Activated CD4-positive, alpha-beta T cell treated with anti-CD3 and anti-CD28 coated beads, Interleukin-2, amount 50 U/mL, for 16 hours (primary cell): Measurements from ENCODE around the gene CFAP97D1.

Source experiments
- DNase-seq: peaks from one replicate; pipeline ENCODE4 v3.0.0-alpha.2; 2020

The CFAP97D1 gene

DNA sequence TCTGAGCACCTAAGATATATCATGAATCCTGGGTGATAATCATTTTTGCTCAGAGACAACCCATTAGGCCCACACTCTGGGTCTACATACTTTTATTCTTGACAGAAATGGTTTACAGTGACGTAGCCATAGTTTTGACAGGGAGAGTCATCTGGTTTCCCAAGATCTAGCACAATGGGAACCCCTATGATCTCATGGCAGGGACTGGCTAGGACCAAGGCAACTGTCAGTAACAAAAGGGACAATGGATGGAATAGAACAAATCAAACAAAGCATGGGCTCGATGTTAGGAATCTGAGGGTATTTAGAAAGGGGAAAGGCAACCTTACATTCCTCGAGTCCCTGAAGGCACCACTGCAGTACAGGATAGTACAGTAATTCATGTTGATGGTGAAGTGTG is 20.5 kb downstream of the CFAP97D1 start:
- no peak for DNase-seq

DNA sequence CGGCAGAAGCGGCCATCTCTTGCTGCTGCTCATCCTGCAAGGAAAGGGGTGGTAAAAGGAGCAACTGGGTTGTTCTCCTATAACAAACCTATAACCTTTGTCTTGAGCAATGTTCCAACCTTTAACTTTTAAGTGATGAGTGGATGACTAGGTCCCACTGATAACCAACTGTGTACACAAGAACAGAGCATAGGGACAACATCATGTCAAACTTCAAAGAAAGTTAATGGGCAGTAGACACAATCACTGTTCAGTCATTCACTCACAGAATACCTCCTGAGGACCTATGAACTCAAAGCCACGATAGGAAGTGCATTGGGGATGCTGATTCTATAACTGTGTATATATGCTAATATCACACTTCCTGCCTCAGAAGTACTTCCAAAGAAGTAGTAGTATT is 21.6 kb downstream of the CFAP97D1 start:
- DNase-seq, result no peak

GRCh38 chr17:43803758-43804157 is 23.5 kb downstream of the CFAP97D1 start:
- DNase-seq, result no peak

GRCh38 chr17:43805117-43805516 is 24.9 kb downstream of the CFAP97D1 start:
- no peak for DNase-seq

DNA sequence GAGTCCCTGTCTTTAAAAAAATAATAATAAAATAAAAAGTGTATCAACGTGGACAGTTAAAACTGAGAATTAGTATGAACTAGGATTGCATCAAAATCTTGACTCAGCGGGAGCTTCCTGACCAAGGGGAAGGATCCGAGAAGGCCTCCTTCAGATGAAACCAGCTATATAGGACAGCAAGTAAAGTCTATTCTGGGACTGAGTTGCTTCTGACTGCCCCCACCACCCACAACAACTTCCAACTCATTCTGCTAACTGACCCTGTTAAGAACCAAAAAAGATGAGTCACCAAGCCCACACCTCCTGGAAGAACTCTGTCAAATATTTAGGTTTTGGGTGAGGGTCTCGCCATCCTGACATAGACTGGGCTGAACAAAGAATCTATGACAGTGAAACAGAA is 27.8 kb downstream of the CFAP97D1 start:
- DNase-seq, result no peak

GRCh38 chr17:43809121-43809520 is 28.9 kb downstream of the CFAP97D1 start:
- no peak for DNase-seq

GRCh38 chr17:43810226-43810715 is 30.0 kb downstream of the CFAP97D1 start:
- DNase-seq, result no peak

GRCh38 chr17:43810823-43811222 is 30.6 kb downstream of the CFAP97D1 start:
- DNase-seq, result no peak

DNA sequence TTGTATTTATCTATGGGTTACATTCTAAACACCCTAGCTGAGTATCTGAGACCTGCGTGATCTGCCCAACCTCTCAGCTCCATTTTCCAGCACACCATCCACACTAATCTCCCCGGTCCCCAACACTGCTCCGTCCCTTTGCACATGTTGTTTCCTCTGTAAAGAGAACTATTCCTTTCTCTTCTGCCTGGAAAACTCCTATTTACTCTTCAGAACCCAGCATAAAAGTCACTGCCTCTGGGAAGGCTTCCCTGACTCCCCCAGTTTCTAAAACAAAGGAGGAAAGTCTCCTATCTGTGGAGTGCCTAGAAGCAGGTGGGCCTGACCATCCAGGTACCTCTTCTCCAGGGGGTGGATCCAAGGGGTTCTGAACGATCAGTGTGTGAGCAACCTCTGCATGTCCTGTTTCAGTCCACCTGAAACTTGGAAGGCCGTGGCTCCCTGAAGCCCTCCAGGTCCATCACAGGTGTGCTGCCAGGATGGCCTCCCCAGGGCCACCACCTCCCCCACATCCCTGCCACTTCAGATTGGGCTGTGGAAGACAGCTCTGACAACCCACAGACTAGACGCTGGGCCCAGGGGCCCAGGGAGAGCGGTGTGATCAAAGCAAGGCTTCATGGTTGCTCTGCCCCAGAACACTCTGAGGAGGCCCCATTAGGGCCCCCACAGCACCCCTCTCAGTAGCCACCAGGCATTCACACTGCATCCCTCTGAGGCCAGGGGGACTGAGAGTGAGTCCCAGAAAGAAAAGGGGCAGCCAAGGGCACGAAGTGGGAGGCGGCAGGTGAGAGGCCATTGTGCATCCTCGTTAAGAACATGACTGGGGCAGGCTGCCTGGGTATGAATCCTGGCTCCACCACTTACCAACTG is 32.4 kb downstream of the CFAP97D1 start:
- no peak for DNase-seq

DNA sequence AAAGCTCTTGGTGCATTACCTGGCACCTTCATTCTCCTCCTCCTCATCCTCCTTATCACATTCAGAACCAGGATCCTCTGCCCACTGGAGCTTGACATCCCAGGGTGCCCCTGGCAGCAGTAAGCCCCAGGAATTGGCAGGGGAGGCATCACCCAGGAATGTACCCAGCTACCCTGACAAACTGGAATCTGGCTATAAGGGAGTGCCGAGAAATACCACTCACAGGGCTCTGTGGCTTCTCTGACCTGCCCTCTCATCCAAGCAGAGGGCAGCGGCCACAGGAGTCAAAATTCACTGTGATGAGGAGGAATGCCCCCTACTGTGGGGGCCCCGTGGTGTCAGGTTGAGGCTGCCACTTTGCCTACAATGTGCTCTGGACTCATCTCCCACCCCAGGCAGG is 33.2 kb downstream of the CFAP97D1 start:
- no peak for DNase-seq

DNA sequence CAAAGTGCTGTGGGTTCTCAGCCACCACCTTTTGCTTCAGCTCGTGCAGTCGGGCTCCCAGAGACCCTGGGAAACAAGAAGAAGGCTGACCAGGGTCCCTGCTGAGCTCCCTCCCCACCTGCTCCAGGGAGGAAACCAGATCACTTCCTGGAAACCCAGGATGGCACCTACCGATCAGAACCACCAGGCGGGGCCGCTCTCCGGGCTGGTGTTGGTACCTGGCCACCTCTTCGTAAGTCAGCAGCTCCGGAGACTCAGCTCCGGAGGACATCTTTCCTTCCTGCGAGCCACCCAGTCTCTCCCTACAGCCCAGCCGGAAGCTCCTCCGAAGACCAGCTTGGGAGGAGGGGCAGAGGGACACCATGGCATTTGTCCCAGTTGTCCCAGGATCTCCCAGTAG is 33.8 kb downstream of the CFAP97D1 start:
- DNase-seq, result no peak

DNA sequence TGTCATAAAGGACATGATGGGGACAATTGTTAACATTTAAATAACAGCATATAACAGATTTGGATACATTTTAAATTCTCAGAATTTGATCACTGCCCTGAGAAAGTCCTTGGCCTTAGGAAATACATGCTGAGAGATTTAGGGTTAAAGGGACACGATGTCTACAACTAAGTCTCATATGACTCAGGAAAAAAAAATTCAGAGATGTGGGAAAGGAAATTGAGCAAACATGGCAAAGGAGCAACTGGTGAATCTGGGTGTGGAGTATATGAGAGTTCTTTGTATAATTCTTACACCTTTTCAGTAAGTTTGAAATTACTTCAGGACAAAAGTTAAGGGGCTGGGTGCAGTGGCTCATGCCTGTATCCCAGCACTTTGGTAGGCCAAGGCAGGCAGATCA is 34.5 kb downstream of the CFAP97D1 start:
- no peak for DNase-seq

- DNase-seq, result no peak
These were observed 36.4 kb downstream of the CFAP97D1 start for GRCh38 chr17:43816336-43817320.

- DNase-seq, result no peak
These were observed 37.6 kb downstream of the CFAP97D1 start for GRCh38 chr17:43817826-43818225.

DNA sequence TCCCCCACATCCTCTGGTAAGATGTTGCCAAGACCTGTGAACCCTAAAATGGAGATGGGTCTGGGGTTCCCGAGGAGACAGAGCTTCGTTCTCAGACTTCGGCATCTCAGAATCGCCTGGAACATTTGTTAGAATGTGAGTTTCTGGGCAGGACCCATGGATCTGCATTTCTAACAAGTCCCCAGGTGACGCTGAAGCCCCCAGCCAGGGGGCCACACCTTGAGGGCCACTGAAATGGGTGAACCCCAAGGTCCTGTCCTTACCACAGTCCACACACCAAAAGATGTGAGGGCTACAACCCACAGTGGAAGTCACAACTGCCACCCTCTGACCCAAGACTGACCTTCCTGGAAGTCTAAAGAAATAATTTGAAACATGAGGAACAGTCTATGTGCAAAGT is 38.7 kb downstream of the CFAP97D1 start:
- DNase-seq, result no peak

GRCh38 chr17:43820759-43821158 is 40.5 kb downstream of the CFAP97D1 start:
- no peak for DNase-seq

DNA sequence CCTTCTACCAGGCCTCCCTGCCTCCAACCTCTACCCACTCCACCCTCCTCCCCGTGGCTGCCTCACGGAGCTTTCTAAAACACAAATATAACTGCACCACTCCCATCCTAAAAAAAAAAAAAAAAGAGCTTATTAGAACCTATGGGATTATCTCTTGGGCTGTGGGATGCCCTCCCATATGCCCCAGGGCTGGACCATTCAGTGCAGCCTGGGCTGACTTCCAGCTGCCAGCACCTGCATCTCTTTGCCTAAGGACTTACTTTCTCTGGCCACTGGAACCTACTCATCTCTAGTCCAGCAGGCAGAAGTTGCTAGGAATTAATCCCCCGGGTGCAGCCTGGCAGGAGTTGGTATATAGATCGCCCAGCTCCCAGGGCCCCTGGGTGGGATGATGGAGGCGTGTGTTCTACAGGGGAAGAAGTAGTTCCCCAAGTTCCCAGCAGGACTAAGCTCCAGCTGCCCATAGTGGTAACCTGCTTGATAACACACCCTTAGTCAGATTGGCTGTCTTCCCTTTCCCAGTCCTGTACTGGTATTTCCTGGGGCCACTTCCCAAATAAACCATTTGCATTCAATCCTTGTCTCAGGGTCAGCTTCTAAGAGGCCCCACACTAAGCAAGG is 42.4 kb downstream of the CFAP97D1 start:
- no peak for DNase-seq

- no peak for DNase-seq
These were observed 43.3 kb downstream of the CFAP97D1 start for GRCh38 chr17:43823350-43824084.

- no peak for DNase-seq
These were observed 45.3 kb downstream of the CFAP97D1 start for GRCh38 chr17:43825567-43825966.

- no peak for DNase-seq
These were observed 46.0 kb downstream of the CFAP97D1 start for GRCh38 chr17:43826206-43826605.

DNA sequence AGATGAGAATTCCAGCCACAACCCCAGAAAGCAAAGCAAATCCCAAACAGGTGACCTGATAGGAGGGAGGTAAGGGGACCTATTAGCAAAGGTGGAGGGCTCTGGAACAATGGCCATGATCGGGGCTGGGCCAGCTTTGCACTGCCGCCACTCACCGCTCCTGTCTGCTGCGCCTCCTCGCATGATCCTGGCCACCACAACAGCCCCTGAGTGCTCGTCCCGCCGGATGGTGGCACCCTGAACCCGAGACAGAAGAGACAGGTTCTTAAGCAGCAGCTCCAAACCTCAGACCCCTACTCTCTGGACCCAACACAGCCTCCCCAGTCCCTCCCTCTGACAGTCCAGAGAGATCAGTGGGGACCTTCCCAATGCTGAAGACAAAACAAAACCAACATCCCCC is 47.4 kb downstream of the CFAP97D1 start:
- no peak for DNase-seq

- no peak for DNase-seq
These were observed 49.5 kb downstream of the CFAP97D1 start for GRCh38 chr17:43829738-43830137.
